Lower lobe of right lung (tissue), 2 donors: Measurements from ENCODE around the gene CYP46A1. TPM values are rescaled to one million over a fixed set of nuclear protein-coding genes. Genes with fewer than 3 reads are reported as not detected.

Experiments used
- ATAC-seq, 2 donors: fragments of 200-7000 bp; cut with Tn5 transposase; one replicate each; pipeline ENCODE4 v1.9.1; 2020 to 2022; ENCODE audit warnings: mild to moderate bottlenecking in 2 of 2, moderate library complexity in 2 of 2
- DNase-seq: peaks from one replicate; pipeline ENCODE4 v3.0.0-alpha.2; 2020
- H3K27ac ChIP-seq: fragments of 200-600 bp; one replicate; pipeline ENCODE4 v1.8.0; 2022
- H3K27me3 ChIP-seq: fragments of 200-600 bp; one replicate; pipeline ENCODE4 v1.8.0; 2022; ENCODE audit warnings: low read depth
- H3K36me3 ChIP-seq: fragments of 200-600 bp; one replicate; pipeline ENCODE4 v1.8.0; 2022; ENCODE audit warnings: mild to moderate bottlenecking
- H3K4me1 ChIP-seq: fragments of 200-600 bp; one replicate; pipeline ENCODE4 v1.8.0; 2022
- H3K4me3 ChIP-seq: fragments of 200-600 bp; one replicate; pipeline ENCODE4 v1.8.0; 2022; ENCODE audit warnings: mild to moderate bottlenecking
- H3K9me3 ChIP-seq: fragments of 200-600 bp; one replicate; pipeline ENCODE4 v1.8.0; 2022
- CTCF ChIP-seq: fragments of 200-600 bp; IDR thresholded peaks from one replicate; pipeline ENCODE4 v1.8.0; 2022; ENCODE audit warnings: antibody characterized with exemption, mild to moderate bottlenecking
- intact Hi-C: fragments of 100-400 bp; cut with DNase I; formaldehyde crosslinking; loops from one replicate; pipeline ENCODE4 v1.11.0; 2022
- total RNA-seq: library from RNA; stranded (reverse); fragmentation: NEBNext Ultra II Directional; extraction: Animal tissue kit (Norgen Biotek cat#: 25700); gene quantifications from one replicate; pipeline ENCODE4 v1.2.1, GENCODE V29; 2021
- donor health status: DM: no; HTN: yes; CAD: no; lungs with severe emphysema.

Gene CYP46A1
- total RNA-seq, 1 donor from 2014 or later, result 0.62 TPM

- no peak overlapping the region for H3K4me3 ChIP-seq
- ATAC-seq, result no peak
- peaks cover 17% of the 10 kb centered on the region for H3K4me1 ChIP-seq
- H3K27ac ChIP-seq, result no peak overlapping the region
- intact Hi-C loops, result no loop called here
- no peaks in the 10 kb centered on the region for H3K36me3 ChIP-seq
- H3K27me3 ChIP-seq, result no peaks in the 10 kb centered on the region
- peaks cover 11% of the 10 kb centered on the region for H3K9me3 ChIP-seq
- TF ChIP-seq CTCF, result no peak
- no peak for DNase-seq
Observed at GRCh38 chr14:99679996-99680395, 4.1 kb upstream of the CYP46A1 start.

- Histone ChIP-seq H3K9me3 (peaks cover 11% of the 10 kb centered on the region), H3K4me3 (no peak overlapping the region), H3K27ac (no peak overlapping the region), H3K27me3 (no peaks in the 10 kb centered on the region), H3K4me1 (peaks cover 17% of the 10 kb centered on the region), H3K36me3 (no peaks in the 10 kb centered on the region)
- ATAC-seq, result no peak
- intact Hi-C loops, result no loop called here
- TF ChIP-seq CTCF, result no peak
- DNase-seq, result no peak
Observed at GRCh38 chr14:99681101-99681831, 2.8 kb upstream of the CYP46A1 start.

- peaks cover 17% of the 10 kb centered on the region for H3K4me1 ChIP-seq
- DNase-seq (no peak), ATAC-seq (no peak)
- H3K4me3 ChIP-seq, result no peak overlapping the region
- H3K9me3 ChIP-seq, result peaks cover 11% of the 10 kb centered on the region
- no peaks in the 10 kb centered on the region for H3K36me3 ChIP-seq
- no peaks in the 10 kb centered on the region for H3K27me3 ChIP-seq
- intact Hi-C loops, result no loop called here
- no peak overlapping the region for H3K27ac ChIP-seq
- TF ChIP-seq CTCF, result no peak
Observed at GRCh38 chr14:99681832-99682148, 2.3 kb upstream of the CYP46A1 start.

- TF ChIP-seq CTCF, result peak; percentile 96
- H3K4me3 ChIP-seq, result peak overlapping the region; percentile 89
Observed at GRCh38 chr14:99682809-99683618, 1.1 kb upstream of the CYP46A1 start.

GRCh38 chr14:99684410-99684934 is 374 bp downstream of the CYP46A1 start:
- intact Hi-C loops, result no loop called here
- Histone ChIP-seq H3K4me1 (peaks cover 17% of the 10 kb centered on the region), H3K4me3 (peak overlapping the region; percentile 62), H3K27ac (no peak overlapping the region), H3K9me3 (no peaks in the 10 kb centered on the region), H3K27me3 (peaks cover 11% of the 10 kb centered on the region), H3K36me3 (no peaks in the 10 kb centered on the region)
- ATAC-seq (no peak), DNase-seq (no peak)
- TF ChIP-seq CTCF, result no peak

More at GRCh38 chr14:99682809-99683618, 1.1 kb upstream of the CYP46A1 start:
- intact Hi-C loops, result no loop called here
- H3K36me3 ChIP-seq, result no peaks in the 10 kb centered on the region
- peaks cover 6% of the 10 kb centered on the region for H3K9me3 ChIP-seq
- peak overlapping the region; percentile 88 for H3K27ac ChIP-seq
- DNase-seq (peak; percentile 86), ATAC-seq (peak; percentile 68 to 70)
- H3K4me1 ChIP-seq, result peaks cover 17% of the 10 kb centered on the region
- H3K27me3 ChIP-seq, result peaks cover 2% of the 10 kb centered on the region
